K562 (cell line): ENCODE results near the gene STK36. TPM values are rescaled to one million over a fixed set of nuclear protein-coding genes. Genes with fewer than 3 reads are reported as not detected.

Source experiments
- ATAC-seq: fragments of 200-7000 bp; cut with Tn5 transposase; 3 replicates; pipeline ENCODE4 v1.9.1; 2020; ENCODE audit warnings: moderate library complexity
- BruUV-seq: library from RNA; stranded (reverse); fragments of 400-500 nt; replicated peaks from 2 replicates; lab custom pipeline; 2021; lab: Mats Ljungman, UMichigan
- CTCF ChIA-PET: fragments of 300-600 bp; formaldehyde crosslinking; extraction: SDS; loops from one replicate; lab custom pipeline; 2021; ENCODE audit warnings: low intra/inter-chr PET ratio; lab: Yijun Ruan, JAX
- POLR2A ChIA-PET: fragments of 300-600, 350-650 bp; sonication (Branson Sonifier 250); formaldehyde crosslinking; extraction: SDS; loops from one replicate; lab custom pipeline; 2021; ENCODE audit warnings: antibody characterized with exemption, inconsistent platforms; lab: Yijun Ruan, JAX
- DNase-seq, 4 experiments: peaks; one replicate each; pipeline versions ENCODE4 v3.0.0 to v3.0.0-alpha.2; 2011 to 2018; ENCODE audit warnings: low spot score in 3 of 4, mixed read lengths in 3 of 4; ENCODE audit errors: extremely low read depth in 1 of 4
- FAIRE-seq: peaks from 2 replicates; lab custom pipeline; 2011; peaks lifted over from hg19 to GRCh38; lab: Jason Lieb, UNC
- H2AFZ ChIP-seq: 2 replicates; pipeline ENCODE4 v1.6.0; 2011; ENCODE audit warnings: low read depth, low read length, control low read depth, inconsistent platforms
- H3K27ac ChIP-seq: fragments of 200-600 bp; 3 replicates; pipeline ENCODE4 v1.8.0; 2011; ENCODE audit warnings: low read depth, mild to moderate bottlenecking, control low read depth, inconsistent platforms, low read length, moderate library complexity, mixed read lengths; ENCODE audit errors: extremely low read depth
- H3K27me3 ChIP-seq, 2 experiments: fragments of 300-600 bp in 1 of 2; 2 replicates in 1 of 2; 3 replicates in 1 of 2; pipeline versions ENCODE4 v1.6.0 to v1.8.0; 2011; ENCODE audit warnings: inconsistent platforms in 2 of 2, low read length in 2 of 2, mild to moderate bottlenecking in 1 of 2, mixed read lengths in 1 of 2, moderate library complexity in 1 of 2; ENCODE audit not compliant: control insufficient read depth in 2 of 2, insufficient read depth in 2 of 2
- H3K36me3 ChIP-seq: fragments of 300-600 bp; 3 replicates; pipeline ENCODE4 v1.8.0; 2011; ENCODE audit warnings: mild to moderate bottlenecking, low read length, inconsistent platforms; ENCODE audit not compliant: control insufficient read depth, insufficient read depth
- H3K4me1 ChIP-seq, 2 experiments: fragments of 200-600 bp in 1 of 2; replicated peaks in 1 of 2; 2 replicates in 1 of 2; 3 replicates in 1 of 2; pipeline versions ENCODE4 v1.5.1 to v1.8.0; 2011; ENCODE audit warnings: inconsistent platforms in 2 of 2, low read length in 2 of 2, mild to moderate bottlenecking in 1 of 2, mixed read lengths in 1 of 2, moderate library complexity in 1 of 2; ENCODE audit not compliant: control insufficient read depth in 2 of 2, insufficient read depth in 2 of 2
- H3K4me2 ChIP-seq: 2 replicates; pipeline ENCODE4 v1.6.1; 2011; ENCODE audit warnings: low read length, control low read depth, inconsistent platforms, mixed read lengths; ENCODE audit not compliant: insufficient read depth
- H3K4me3 ChIP-seq: fragments of 200-600 bp; sonication (generic), shearing (Covaris generic); 2 replicates; pipeline ENCODE4 v1.5.1; 2016; ENCODE audit warnings: control low read depth, inconsistent platforms
- H3K79me2 ChIP-seq: fragments of 200-600 bp; 3 replicates; pipeline ENCODE4 v1.8.0; 2011; ENCODE audit warnings: low read length, inconsistent platforms; ENCODE audit not compliant: control insufficient read depth, insufficient read depth
- H3K9ac ChIP-seq, 2 experiments: 2 replicates each; pipeline versions ENCODE4 v1.6.0 to v1.6.1; 2011; ENCODE audit warnings: low read depth in 2 of 2, low read length in 2 of 2, control low read depth in 1 of 2, inconsistent platforms in 1 of 2, mild to moderate bottlenecking in 1 of 2, mixed read lengths in 1 of 2; ENCODE audit not compliant: insufficient read depth in 1 of 2
- H3K9me1 ChIP-seq: one replicate; pipeline ENCODE4 v1.6.0; 2011; ENCODE audit warnings: inconsistent platforms, mild to moderate bottlenecking, low read length, moderate library complexity; ENCODE audit not compliant: control insufficient read depth, insufficient read depth
- H3K9me3 ChIP-seq: replicated peaks from 2 replicates; pipeline ENCODE4 v1.5.1; 2011; ENCODE audit warnings: low read depth, low read length, inconsistent platforms; ENCODE audit not compliant: control insufficient read depth, insufficient read depth
- H4K20me1 ChIP-seq: replicated peaks from 2 replicates; pipeline ENCODE4 v1.6.1; 2011; ENCODE audit warnings: low read length, inconsistent platforms, mixed read lengths; ENCODE audit not compliant: control insufficient read depth, insufficient read depth
- CTBP1 ChIP-seq: fragments of 450-650 bp; IDR thresholded peaks from 2 replicates; pipeline ENCODE4 v1.6.1; 2016; ENCODE audit warnings: borderline replicate concordance
- ETS2 ChIP-seq: IDR thresholded peaks from 2 replicates; pipeline ENCODE4 v1.6.1; 2016; ENCODE audit warnings: borderline replicate concordance, missing genetic modification characterization, mild to moderate bottlenecking, moderate library complexity, missing compliant biosample characterization; ENCODE audit not compliant: poor library complexity, severe bottlenecking
- MEIS2 ChIP-seq: fragments of 450-650 bp; IDR thresholded peaks from 2 replicates; pipeline ENCODE4 v1.6.1; 2014; ENCODE audit warnings: mild to moderate bottlenecking; ENCODE audit not compliant: partially characterized antibody
- PBX2 ChIP-seq, 2 experiments: IDR thresholded peaks in 1 of 2; conservative IDR thresholded peaks in 1 of 2; 2 replicates each; pipeline ENCODE4 v1.6.1; 2016; ENCODE audit warnings: low read depth in 2 of 2, mild to moderate bottlenecking in 1 of 2, missing compliant biosample characterization in 1 of 2, missing genetic modification characterization in 1 of 2, moderate library complexity in 1 of 2
- TAF7 ChIP-seq: fragments of 450-650 bp; IDR thresholded peaks from 2 replicates; pipeline ENCODE4 v1.6.1; 2016; ENCODE audit warnings: missing genetic modification characterization, missing compliant biosample characterization
- THRA ChIP-seq: fragments of 450-650 bp; IDR thresholded peaks from 2 replicates; pipeline ENCODE4 v1.6.1; 2017; ENCODE audit warnings: mild to moderate bottlenecking, moderate library complexity
- TRIM25 ChIP-seq: fragments of 450-650 bp; IDR thresholded peaks from 2 replicates; pipeline ENCODE4 v1.7.0; 2016; ENCODE audit warnings: borderline replicate concordance
- WGBS: fragments of 100-300 bp; shearing (Covaris generic); methylation state at CpG from one replicate; pipeline ENCODE4 v1.1.6; 2016; ENCODE audit warnings: low coverage, mixed read lengths; ENCODE audit not compliant: insufficient coverage; ENCODE audit errors: missing lambda C conversion rate; 5-methylcytosine and 5-hydroxymethylcytosine counted together
- in situ Hi-C: fragments of 300-500 bp; cut with MboI; formaldehyde crosslinking; loops from 4 replicates; pipeline ENCODE4 v1.15.0; 2018; ENCODE audit warnings: inconsistent platforms, mixed read lengths
- intact Hi-C: fragments of 100-400 bp; cut with micrococcal nuclease; formaldehyde crosslinking; loops from 2 replicates; pipeline ENCODE4 v1.14.2; 2022
- polyA plus RNA-seq, 8 experiments: library from polyadenylated mRNA; depleted of rRNA in 4 of 8; stranded (reverse) in 5 of 8; unstranded in 3 of 8; fragments of >200 nt; fragmentation: Nextera tagmentation in 2 of 8; fragmentation: Illumina TruSeq in 1 of 8; extraction: Ambion mirVana in 2 of 8; extraction: Trizol in 1 of 8; gene quantifications; 2 replicates each; pipeline versions ENCODE4 v1.2.1 to v1.2.3, GENCODE V29; 2011 to 2014; ENCODE audit warnings: inconsistent platforms in 1 of 8, missing spikeins in 1 of 8
- total RNA-seq, 7 experiments: library from RNA; depleted of rRNA in 6 of 7; stranded (reverse); fragments of >200 nt in 6 of 7; fragmentation: Illumina TruSeq in 2 of 7; extraction: Trizol in 2 of 7; gene quantifications; 2 replicates each; pipeline versions ENCODE4 v1.2.1 to v1.2.3, GENCODE V29; 2011 to 2021; ENCODE audit warnings: low replicate concordance in 1 of 7
- TF ChIP-seq, protein P1 (sequence below), 2 experiments: fragments of 450-650 bp in 1 of 2; IDR thresholded peaks; 2 replicates each; pipeline ENCODE4 v1.6.1; 2011 to 2017; ENCODE audit warnings: low read depth in 2 of 2, antibody characterized with exemption in 1 of 2, borderline replicate concordance in 1 of 2, low read length in 1 of 2, mild to moderate bottlenecking in 1 of 2, mixed read lengths in 1 of 2; ENCODE audit not compliant: control insufficient read depth in 1 of 2

Gene STK36
- total and polyA plus RNA-seq, 9 of the 15 experiments (the other 6 are each of a cell fraction or from before 2014, with no cell fraction given) = 3.5 to 12.4 (median 6.7) TPM

GRCh38 chr2:218736531-218736930, 64.6 kb downstream of the STK36 start (continued):
- TF ChIP-seq ETS2 (tag) = no peak

DNA sequence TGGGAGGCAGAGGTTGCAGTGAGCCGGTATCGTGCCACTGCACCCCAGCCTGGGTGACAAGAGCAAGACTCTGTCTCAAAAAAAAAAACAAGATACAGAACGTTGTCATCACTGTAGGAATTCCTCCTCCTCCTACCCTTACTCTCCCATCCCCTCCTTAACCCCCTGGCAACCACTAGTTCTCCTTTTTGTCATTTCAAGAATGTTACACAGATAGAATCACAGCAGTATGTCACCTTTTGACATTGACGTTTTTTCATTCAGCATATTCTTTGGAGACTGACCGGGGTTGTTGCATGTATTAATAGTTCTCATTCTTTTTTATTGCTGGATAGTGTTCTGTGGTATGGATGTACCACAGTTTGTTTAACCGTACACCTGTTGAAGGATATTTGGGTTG, 71.2 kb downstream of the STK36 start:
- WGBS = 54% methylated on average over 5 of the region's 6 CpGs
- no TSS peak for BruUV-seq
- ATAC-seq (no peak), FAIRE-seq (no peak), DNase-seq (no peak)
- CTCF ChIA-PET = no interaction called here
- H3K4me1 ChIP-seq = peaks cover 5 to 12% of the 10 kb centered on the region in 2 experiments; a peak in 3 of 5 replicates
- no peaks in the 10 kb centered on the region for H3K79me2 ChIP-seq
- no peaks in the 10 kb centered on the region for H3K27me3 ChIP-seq
- H3K27ac ChIP-seq = no peak overlapping the region
- H3K9me1 ChIP-seq = no peaks in the 10 kb centered on the region
- H4K20me1 ChIP-seq = no peaks in the 10 kb centered on the region
- intact Hi-C loops = no loop called here
- in situ Hi-C loops = no loop called here
- H3K9ac ChIP-seq = no peak overlapping the region
- no peak overlapping the region for H3K4me3 ChIP-seq
- no peaks in the 10 kb centered on the region for H3K9me3 ChIP-seq
- H3K36me3 ChIP-seq = peaks cover 72% of the 10 kb centered on the region; the same call in 2 of the 3 replicates
- H2AFZ ChIP-seq = no peak overlapping the region
- H3K4me2 ChIP-seq = no peak overlapping the region
- POLR2A ChIA-PET = no interaction called here
- TF ChIP-seq TAF7 (tag) = no peak
- TF ChIP-seq TRIM25 = no peak
- 0 out of 2 replicates have a peak, but pooled peaks have one; percentile 22 for TF ChIP-seq CTBP1
- peak; percentile 36 for TF ChIP-seq MEIS2
- TF ChIP-seq PBX2 (CRISPR knock-in tag; IDR thresholded peaks at IDR 0.05; ENCODE audit: low read depth) = no peak
- 0 out of 2 replicates have a peak, but pooled peaks have one; percentile 14 for TF ChIP-seq PBX2 (tag; conservative IDR thresholded peaks at IDR 0.05; ENCODE audit: low read depth)
- TF ChIP-seq, protein P1, sequence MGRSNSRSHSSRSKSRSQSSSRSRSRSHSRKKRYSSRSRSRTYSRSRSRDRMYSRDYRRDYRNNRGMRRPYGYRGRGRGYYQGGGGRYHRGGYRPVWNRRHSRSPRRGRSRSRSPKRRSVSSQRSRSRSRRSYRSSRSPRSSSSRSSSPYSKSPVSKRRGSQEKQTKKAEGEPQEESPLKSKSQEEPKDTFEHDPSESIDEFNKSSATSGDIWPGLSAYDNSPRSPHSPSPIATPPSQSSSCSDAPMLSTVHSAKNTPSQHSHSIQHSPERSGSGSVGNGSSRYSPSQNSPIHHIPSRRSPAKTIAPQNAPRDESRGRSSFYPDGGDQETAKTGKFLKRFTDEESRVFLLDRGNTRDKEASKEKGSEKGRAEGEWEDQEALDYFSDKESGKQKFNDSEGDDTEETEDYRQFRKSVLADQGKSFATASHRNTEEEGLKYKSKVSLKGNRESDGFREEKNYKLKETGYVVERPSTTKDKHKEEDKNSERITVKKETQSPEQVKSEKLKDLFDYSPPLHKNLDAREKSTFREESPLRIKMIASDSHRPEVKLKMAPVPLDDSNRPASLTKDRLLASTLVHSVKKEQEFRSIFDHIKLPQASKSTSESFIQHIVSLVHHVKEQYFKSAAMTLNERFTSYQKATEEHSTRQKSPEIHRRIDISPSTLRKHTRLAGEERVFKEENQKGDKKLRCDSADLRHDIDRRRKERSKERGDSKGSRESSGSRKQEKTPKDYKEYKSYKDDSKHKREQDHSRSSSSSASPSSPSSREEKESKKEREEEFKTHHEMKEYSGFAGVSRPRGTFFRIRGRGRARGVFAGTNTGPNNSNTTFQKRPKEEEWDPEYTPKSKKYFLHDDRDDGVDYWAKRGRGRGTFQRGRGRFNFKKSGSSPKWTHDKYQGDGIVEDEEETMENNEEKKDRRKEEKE (IDR thresholded peaks at IDR 0.05; ENCODE audit: borderline replicate concordance in 1 of 2, control insufficient read depth in 1 of 2, low read depth in 2 of 2, low read length in 1 of 2) = no peak
- TF ChIP-seq THRA = no peak
